Measurements from ENCODE around the gene KDM5A.
"Not testable (repeated sequence)": the region's sequence is repeated elsewhere in the genome, so short reads cannot be mapped to it uniquely, and the experiment has no call there.

KDM5A gene

DNA sequence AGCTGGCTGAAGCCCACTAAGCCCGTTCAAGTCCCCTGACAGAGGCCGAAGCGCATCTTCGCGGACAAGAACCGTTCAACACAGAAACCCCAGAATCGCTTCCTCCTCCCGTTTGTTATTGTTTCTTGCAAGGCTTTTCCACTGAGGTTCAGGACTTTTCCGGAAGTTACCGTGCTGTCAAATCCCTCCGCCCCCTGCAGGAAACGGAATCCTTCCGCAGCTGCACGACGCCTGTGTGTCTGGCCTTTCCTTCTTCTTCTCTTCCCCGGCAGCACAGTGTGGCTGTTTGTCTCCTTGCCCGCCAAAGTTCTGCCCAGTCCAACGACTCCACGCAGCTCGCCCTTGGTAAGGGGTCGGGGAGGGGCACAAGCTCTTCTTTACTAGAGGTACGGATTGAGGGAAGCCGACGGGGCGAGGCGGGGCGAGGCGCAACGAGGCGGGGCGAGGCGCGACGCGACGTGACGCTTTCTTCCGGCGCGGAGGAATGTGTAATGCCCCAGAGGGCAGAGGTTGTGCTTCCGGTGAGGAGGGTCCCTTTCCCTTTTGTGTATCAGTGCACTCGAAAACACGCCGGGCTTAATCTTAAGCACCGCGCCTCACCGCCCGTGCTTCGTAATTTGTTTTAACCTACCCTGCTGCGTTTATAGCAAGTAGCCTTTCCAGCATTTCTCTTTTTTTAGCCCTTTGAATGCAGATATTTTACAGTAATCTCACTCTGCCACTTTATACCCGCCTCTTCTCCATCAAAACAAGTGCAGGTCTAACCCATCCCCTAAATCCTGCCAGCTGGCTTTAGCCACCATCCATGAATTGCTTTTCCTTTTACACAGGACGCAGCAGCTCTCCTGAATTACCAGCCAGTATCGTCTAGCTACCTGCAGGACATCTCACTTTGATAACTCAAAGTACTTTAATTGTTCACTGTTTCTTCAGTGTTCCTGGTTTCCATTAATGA lies at the start of gene KDM5A:
KDM5A (minus strand) TSS at position 179 of the 955 bp plus-strand sequence. CDS start 229 bp downstream, outside the sequence.
- no peak for DNase-seq

DNA sequence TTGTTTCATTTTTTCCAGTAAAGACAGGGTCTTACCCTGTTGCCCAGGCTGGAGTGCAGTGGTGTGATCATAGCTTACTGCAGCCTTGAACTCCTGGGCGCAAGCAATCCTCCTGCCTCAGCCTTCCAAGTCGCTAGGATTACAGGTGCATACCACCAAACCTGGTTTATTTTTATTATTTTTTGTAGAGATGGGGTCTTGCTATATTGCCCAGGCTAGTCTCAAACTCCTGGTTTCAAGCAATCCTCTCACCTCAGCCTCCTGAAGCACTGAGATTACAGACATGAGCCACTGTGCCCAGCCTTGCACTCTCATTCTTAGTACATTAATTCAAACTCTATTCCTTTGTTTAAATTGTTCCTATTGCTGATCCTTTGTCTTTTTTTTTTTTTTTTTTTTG lies 46.6 kb upstream of the KDM5A start:
- not testable (repeated sequence) for DNase-seq

DNA sequence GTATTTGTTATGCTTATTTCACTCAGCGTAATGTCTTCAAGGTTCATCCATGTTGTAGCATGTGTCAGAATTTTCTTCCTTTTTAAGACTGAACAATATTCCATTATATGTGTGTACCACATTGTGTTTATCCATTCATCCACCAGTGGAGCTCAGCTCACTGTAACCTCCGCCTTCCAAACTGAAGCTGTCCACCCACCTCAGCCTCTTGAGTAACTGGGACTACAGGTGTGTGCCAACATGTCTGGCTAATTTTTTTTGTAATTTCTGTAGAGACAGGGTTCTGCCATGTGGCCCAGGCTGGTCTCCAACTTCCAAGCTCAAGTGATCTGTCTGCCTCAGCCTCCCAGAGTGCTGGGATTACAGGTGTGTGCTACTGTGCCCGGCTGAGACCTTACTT lies 33.4 kb upstream of the KDM5A start:
- DNase-seq: no peak

DNA sequence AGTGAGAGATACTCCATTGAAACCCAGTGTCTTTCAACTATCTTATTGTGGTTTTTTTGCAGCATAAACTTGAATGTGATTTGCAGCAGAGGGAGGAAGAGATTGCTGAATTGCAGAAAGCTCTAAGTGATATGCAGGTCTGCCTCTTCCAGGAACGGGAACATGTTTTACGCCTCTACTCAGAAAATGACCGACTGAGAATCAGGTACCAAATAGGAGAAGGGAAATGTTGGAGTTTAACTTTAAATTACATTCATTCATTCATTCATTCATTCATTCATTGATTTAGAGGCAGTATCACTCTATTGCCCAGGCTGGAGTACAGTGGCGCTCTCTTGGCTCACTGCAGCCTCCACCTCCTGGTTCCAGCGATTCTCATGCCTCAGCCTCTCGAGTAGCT lies 29.3 kb upstream of the KDM5A start:
- DNase-seq: no peak

DNA sequence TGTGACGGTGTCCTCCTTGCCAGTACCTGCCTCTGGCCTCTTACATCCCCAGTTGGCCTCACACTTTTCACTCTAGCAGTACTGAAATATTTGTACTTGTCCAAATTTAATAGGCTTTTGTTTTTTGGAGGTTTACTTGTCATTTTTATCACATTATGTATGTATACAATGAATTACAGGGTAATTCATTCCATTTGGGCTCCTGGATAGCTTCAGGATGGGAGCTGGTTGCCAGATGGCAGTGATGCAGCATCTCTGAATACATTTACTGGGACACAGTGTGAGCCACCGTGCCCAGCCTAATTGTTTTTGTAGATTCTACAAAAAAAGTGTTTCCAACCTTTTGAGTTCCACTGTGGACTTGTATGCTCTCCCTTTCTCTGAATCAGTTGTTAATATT lies 25.7 kb upstream of the KDM5A start:
- no peak for DNase-seq

DNA sequence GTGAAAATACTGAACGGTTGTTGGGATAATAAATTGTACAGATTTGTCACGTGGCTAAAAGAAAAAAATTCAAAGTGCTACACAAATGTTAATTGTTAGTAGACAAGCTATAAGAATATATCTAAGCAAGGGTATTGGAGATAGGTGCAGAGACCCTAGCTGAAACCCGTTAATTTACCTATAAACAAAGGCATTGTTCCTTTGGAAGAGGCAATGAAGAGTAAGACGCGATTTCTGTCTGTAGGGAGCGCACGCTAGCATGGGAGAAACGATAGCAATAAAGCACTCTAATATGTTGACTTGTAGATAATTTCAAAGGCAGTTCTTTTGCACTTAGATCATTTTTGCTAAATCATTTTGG lies 12.9 kb upstream of the KDM5A start:
- DNase-seq: no peak

DNA sequence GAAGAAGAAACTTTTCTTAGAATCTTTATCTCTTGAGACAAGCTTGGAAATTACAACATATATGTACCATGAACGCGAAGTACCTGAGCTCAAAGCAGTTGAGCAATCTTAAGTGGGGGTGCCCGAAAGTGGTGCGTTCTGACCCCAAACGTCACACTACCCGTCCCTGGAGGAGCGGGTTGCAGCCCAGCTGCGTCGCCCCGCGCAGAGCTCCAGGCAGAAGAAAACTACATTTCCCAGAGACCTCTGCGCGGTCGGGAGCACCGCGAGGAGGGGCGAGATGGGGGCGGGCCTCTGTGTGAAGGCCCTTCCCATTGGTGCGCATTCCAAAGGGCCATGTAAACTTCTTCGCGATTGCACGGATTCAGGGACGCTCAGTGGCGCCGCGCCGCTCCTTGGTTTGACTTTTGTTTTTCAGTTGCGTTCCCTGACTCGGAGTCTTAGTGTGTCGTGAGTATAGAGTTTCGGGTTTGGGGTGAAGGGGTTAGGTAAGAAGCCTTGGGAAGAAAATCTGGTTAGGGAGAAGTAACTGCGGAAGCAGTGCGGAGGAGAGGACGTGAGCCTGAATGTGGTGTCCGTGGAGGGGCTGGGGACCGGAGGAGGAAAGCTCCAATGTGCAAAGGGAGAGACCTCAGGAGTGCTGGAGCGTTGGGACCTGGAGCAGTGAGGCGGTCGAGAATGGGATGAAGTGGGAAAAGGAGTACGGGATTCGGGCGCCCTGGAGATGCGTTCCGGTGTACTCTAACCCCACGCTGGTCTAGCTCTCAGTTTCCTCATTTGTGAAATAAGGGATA lies 12.3 kb upstream of the KDM5A start, which contains the start of gene CCDC77:
CCDC77 (plus strand) TSS at position 410 of the 794 bp plus-strand sequence. CDS start 7,740 bp downstream, outside the sequence.
- no peak for DNase-seq

DNA sequence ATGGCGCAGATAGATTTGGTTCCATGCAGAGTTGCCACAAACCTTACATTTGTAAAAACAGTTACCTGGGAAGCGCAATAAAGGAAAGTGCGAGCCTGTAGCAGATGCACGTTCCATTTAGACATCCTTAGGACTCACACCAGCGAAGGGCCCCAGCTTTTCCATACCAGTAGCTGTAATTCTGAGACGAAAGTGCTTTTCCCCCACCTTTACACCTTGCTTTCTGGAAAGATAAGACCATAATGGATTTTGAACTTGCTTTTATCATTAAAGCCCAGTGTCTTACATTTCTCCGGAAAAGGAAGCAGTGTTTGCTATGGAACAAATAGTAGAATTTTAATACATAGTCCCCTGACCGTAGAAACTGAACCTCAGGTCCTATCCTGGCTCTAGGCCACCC lies 11.7 kb upstream of the KDM5A start:
- no peak for DNase-seq

DNA sequence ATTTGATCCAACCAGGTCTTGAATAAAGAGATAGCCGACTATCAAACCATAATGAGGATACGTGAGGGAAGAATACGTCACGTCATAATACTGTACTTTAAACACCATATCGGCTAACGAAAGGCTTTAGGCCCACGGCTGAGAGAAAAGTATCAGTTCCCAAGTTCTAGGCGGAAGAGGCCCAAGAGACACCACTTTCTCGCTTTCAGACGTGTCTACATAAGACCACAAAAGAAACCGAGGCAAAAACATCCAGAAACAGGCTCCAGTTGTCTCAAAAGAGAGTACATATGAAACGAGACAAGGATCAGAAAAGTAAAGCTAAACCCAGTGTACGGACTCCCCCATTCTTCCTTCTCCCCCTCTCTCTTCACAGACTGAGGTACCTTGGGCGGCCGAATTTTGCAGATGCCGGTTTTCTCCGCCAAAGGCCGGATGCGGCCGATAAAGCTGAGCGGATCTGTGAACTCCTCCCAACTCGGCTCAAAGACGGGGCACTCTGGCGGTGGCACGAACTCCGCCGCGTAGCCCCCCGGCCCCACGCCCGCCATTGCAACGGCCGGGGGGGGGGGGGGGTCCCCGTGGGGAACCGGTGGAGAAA lies 479 bp downstream of the KDM5A start:
- no peak for DNase-seq

DNA sequence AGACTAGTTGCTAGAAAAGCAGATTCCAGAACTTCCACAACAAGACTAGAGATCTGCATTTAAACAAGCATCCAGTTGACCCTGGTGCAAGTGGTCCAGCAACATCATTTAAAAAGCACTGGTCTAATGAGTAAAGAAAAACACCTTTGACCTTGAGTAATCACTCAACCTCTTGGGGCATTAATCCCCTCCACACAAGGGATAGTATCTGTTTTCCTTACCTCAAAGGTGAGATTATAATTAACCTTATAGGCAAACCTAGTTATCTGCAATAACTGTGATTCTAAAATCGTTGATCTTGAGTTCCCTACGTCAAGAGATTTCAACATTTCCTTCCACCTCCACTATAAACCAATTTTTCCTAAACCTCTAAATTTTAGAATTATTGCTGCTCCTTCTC lies 1.1 kb downstream of the KDM5A start:
- no peak for DNase-seq

DNA sequence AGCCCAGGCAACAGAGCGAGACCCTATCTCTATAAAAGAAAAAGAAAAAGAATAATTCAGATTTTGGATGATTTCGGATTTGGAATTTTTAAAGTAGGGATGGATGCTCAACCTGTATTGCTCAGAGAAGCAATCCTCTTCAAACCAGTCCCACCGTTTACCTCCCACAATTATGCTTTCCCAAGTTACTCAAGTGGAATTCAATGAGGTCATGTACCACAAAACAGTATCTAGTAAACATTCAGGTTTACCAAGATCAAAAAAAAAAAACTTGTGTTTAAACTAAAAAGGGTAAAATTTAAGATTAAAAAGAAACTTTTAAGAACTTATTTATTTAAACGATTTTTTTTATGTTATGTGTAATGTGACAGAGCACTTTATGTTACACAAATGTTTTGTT lies 2.5 kb downstream of the KDM5A start:
- no peak for DNase-seq

DNA sequence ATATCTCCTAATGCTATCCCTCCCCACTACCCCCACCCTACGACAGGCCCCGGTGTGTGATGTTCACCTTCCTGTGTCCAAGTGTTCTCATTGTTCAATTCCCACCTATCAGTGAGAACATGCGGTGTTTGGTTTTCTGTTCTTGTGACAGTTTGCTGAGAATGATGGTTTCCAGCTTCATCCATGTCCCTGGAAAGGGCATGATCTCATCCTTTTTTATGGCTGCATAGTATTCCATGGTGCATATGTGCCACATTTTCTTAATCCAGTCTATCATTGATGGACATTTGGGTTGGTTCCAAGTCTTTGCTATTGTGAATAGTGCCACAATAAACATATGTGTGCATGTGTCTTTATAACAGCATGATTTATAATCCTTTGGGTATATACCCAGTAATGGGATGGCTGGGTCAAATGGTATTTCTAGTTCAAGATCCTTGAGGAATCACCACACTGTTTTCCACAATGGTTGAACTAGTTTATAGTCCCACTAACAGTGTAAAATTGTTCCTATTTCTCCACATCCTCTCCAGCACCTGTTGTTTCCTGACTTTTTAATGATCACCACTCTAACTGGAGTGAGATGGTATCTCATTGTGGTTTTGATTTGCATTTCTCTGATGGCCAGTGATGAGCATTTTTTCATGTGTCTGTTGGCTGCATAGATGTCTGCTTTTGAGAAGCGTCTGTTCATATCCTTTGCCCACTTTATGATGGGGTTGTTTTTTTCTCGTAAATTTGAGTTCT lies 18.2 kb downstream of the KDM5A start:
- DNase-seq: not testable (repeated sequence)

DNA sequence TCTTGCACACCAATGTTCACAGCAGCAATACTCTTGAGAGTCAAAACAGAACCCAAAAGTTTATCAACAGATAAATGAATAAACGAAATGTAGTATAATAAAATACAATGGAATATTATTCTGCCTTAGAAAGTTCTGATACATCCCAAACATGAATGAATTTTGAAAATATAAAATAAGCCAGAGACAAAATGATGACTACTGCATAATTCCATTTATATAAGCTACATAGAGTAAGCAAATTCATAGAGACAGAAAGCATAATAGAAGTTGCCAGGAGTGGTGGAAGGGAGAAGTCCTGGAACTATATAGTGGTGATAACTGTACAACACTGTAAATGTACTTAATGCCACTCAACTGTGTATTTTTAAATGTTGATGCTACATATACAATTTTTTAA lies 21.1 kb downstream of the KDM5A start:
- DNase-seq: no peak

DNA sequence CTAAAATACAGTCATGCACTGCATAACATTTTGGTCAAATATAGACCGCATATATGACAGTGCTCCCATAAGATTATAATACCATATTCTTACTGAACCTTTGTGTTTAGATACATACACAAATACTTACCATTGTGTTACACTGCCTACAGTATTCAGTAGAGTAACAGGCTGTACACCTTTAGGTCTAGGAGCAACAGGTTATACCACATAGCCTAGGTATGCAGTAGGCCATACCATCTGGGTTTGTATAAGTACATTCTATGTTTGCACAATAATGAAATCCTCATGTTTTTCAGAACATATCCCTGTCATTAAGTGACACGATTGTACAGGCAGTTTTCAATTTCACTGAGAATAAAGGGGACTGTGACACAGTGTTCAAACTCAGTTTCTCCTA lies 22.3 kb downstream of the KDM5A start:
- no peak for DNase-seq

DNA sequence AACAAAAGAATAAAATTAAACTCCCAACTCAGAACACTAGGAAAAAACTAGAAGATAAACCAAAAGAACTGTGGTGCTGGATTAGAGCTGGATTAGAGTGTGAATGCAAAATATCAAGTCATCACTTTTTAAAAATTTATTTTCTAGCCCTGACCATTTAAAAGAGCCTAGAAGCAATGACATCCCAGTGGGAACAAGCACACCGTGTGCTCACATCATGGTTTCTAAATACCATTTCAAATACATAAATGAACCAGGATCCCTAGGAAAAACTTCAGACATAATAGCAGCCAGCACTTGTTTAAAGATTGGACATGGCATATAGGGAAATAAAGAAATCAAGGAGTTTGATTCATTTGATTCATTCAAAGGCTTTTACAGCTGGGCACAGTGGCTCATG lies 30.0 kb downstream of the KDM5A start:
- no peak for DNase-seq

DNA sequence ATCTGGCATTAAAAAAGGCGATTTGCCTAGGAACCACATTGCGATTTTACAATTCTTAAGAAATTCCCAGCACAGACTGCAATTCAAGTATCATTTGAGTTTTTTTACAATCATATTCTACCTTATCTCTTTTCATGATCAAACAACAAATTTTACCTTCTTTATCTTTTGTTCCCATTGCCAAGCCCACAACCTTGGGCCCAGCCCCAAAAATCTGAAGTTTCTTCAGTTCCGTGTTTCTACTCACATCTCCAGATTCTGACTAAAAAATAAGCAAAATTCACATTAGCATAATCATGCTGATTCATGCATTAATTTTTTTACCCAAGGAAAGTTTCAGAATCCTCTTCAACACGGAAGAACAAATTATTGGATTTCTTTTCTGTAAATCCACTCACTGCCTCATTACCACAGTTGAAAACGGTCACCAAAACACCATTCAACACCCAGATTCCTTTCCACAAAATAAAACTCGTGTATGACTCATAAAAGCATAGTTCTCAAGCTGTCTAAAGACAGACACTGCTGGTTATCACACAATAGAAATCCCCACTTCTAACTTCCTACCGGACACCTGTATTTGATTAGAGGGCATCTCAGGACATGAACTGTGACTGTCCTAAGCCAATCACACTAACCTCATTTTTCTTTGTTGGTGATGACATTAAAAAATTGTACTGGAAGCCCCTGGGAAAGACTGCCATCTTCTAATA lies 32.7 kb downstream of the KDM5A start:
- no peak for DNase-seq

DNA sequence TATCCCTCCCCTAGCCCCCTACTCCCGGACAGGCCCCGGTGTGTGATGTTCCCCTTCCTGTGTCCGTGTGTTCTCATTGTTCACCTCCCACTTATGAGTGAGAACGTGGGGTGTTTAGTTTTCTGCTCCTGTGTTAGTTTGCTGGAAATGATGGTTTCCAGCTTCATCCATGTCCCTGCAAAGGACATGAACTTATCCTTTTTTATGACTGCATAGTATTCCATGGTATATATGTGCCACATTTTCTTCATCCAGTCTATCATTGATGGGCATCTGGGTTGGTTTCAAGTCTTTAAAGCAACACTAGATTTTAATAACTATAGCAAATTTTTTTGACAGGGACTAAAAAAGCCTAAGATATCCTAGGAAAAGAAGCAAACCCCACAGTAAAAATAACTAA lies 37.9 kb downstream of the KDM5A start:
- not testable (repeated sequence) for DNase-seq

DNA sequence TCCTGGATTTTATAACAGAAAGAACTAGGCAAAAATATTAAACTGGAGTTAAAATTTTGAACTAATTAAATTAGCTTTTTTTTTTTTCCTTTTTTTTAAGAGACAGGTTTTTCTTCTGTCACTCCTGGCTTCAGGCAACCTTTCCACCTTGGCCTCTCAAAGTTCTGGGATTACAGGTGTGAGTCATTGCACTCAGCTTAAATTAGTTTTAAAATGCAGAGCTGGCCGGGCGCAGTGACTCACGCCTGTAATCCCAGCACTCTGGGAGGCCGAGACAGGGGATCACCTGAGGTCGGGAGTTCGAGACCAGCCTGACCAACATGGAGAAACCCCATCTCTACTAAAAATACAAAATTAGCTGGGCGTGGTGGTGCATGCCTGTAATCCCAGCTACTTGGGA lies 39.5 kb downstream of the KDM5A start:
- not testable (repeated sequence) for DNase-seq

DNA sequence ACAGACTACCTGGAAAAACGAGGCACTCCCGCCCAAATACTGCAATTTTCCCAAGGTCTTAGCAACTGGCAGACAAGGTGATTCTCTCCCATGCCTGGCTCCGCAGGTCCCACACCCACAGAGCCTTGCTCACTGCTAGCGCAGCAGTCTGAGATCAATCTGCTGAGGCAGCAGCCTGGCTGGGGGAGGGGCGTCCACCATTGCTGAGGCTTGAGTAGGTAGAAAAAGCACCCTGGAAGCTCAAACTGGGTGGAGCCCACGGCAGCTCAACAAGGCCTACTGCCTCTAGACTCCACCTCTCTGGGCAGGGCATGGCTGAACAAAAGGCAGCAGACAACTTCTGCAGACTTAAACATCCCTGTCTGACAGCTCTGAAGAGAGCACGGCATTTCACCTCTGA lies 46.1 kb downstream of the KDM5A start:
- DNase-seq: not testable (repeated sequence)

DNA sequence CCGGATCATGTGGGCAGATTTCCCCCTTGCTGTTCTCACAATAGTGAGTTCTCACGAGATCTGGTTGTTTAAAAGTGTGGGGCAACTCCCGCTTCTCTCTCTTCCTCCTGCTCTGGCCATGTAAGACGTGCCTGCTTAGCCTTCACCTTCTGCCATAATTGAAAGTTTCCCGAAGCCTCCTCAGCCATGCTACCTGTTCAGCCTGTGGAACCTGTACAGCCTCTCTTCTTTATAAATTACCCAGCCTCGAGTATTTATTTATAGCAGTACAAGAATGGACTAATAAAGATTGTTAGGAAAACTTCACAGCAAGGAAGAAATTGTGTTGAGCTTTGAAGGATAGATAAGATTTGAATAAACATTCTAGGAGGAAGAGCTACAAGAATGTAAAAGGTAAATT lies 52.1 kb downstream of the KDM5A start:
- no peak for DNase-seq

DNA sequence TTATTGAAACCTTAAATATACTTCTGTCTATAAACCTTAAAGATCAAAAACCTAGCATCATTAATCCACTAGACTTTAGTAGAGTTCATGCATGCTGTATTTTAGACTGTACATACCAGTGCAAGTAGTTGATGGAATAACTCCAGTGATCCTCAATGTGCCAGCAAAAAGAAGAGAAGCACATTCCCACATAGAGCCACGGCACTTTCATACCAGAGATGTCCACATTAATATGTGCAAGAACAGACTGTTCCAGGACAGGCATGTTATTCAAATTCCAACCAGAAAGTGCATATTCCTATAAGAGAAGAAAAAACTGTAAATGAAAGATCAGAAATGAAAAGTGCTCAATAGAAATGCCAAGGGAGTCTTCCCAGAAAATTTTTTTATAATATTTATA lies 55.0 kb downstream of the KDM5A start:
- DNase-seq: no peak

DNA sequence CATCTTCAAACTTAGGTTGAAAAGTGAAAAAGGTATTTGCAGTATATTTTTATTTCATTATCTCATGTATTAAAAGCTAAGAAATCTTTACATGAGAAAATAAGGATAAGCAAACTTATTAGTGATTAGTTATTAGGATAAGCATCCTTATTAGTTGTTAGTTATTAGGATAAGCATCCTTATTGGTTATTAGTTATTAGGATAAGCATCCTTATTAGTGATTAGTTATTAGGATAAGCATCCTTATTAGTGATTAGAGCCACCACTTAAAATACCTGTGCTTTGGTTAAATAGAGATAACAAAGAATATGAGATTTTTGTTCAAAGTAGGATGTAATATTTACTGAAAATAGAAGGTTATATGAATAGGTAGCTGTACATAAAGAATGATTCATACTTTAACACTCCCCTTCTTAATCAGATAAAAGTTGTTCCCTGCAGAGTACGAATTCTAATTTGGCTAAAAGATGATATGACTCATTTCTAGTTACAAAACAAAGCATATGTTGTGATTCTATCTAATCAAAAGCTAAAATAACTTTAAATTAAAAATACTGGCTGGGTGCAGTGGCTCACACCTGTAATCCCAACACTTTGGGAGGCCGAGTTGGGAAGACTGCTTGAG lies 56.4 kb downstream of the KDM5A start:
- no peak for DNase-seq
